Endodermal cell (in vitro differentiated cells): ENCODE results near the gene GKN2. TPM values are rescaled to one million over a fixed set of nuclear protein-coding genes. Genes with fewer than 3 reads are reported as not detected.

ENCODE experiments used
- DNase-seq: peaks from one replicate; pipeline ENCODE4 v3.0.0-alpha.2; 2017
- H3K27ac ChIP-seq: 2 replicates; pipeline ENCODE4 v1.5.1; 2013; ENCODE audit warnings: mild to moderate bottlenecking, low read depth, low read length, moderate library complexity
- H3K27me3 ChIP-seq: 2 replicates; pipeline ENCODE4 v1.6.1; 2013; ENCODE audit warnings: mild to moderate bottlenecking, low read length, moderate library complexity; ENCODE audit not compliant: insufficient read depth, control insufficient read depth, poor library complexity, severe bottlenecking
- H3K36me3 ChIP-seq: 2 replicates; pipeline ENCODE4 v1.7.0; 2013; ENCODE audit warnings: mild to moderate bottlenecking, low read length, moderate library complexity; ENCODE audit not compliant: control insufficient read depth, insufficient read depth
- H3K4me1 ChIP-seq: one replicate; pipeline ENCODE4 v1.7.0; 2013; ENCODE audit warnings: low read length; ENCODE audit not compliant: control insufficient read depth, insufficient read depth
- H3K4me3 ChIP-seq: 2 replicates; pipeline ENCODE4 v1.5.1; 2013; ENCODE audit warnings: mild to moderate bottlenecking, low read length, moderate library complexity
- H3K9ac ChIP-seq: 2 replicates; pipeline ENCODE4 v1.6.1; 2013; ENCODE audit warnings: mild to moderate bottlenecking, low read length, moderate library complexity; ENCODE audit not compliant: poor library complexity, severe bottlenecking; ENCODE audit errors: extremely low read depth
- H3K9me3 ChIP-seq: 2 replicates; pipeline ENCODE4 v1.6.1; 2013; ENCODE audit warnings: mild to moderate bottlenecking, low read length, moderate library complexity; ENCODE audit not compliant: control insufficient read depth
- H3K27ac Mint-ChIP-seq: 2 replicates; pipeline ENCODE4 v1.8.0; 2020; ENCODE audit warnings: mixed read lengths
- H3K27me3 Mint-ChIP-seq: 2 replicates; pipeline ENCODE4 v1.8.0; 2021; ENCODE audit warnings: mild to moderate bottlenecking, mixed read lengths; ENCODE audit not compliant: insufficient read depth
- H3K36me3 Mint-ChIP-seq: 2 replicates; pipeline ENCODE4 v1.8.0; 2020; ENCODE audit warnings: low read depth, mixed read lengths
- H3K4me1 Mint-ChIP-seq: 2 replicates; pipeline ENCODE4 v1.8.0; 2020; ENCODE audit warnings: mixed read lengths
- H3K4me3 Mint-ChIP-seq: 2 replicates; pipeline ENCODE4 v1.8.0; 2020; ENCODE audit warnings: mild to moderate bottlenecking, moderate library complexity, mixed read lengths
- H3K9me3 Mint-ChIP-seq: 2 replicates; pipeline ENCODE4 v1.8.0; 2020; ENCODE audit warnings: mild to moderate bottlenecking, mixed read lengths
- CTCF ChIP-seq: fragments of 200-600 bp; sonication (generic); conservative IDR thresholded peaks from 2 replicates; pipeline ENCODE4 v1.5.0; 2021; ENCODE audit warnings: antibody characterized with exemption, mild to moderate bottlenecking
- WGBS, 2 experiments: methylation state at CpG; one replicate each; pipeline versions ENCODE4 v1.1.5 to v1.1.7; 2013; ENCODE audit warnings: missing lambda C conversion rate in 2 of 2, mixed read lengths in 1 of 2; ENCODE audit not compliant: insufficient coverage in 1 of 2, insufficient read length in 1 of 2; 5-methylcytosine and 5-hydroxymethylcytosine counted together
- total RNA-seq, 2 donors: library from RNA; stranded (reverse); fragmentation: NEBNext Ultra II Directional in 1 of 2; extraction: Animal tissue kit (Norgen Biotek cat#: 25700) in 1 of 2; gene quantifications; 2 replicates in 1 of 2; 3 replicates in 1 of 2; pipeline ENCODE4 v1.2.1, GENCODE V29; 2021

The GKN2 gene
- total RNA-seq, 2 donors from 2014 or later: not detected

GRCh38 chr2:68912732-68913131 lies 40.0 kb downstream of the GKN2 start:
- Histone ChIP-seq H3K36me3 (no peaks in the 10 kb centered on the region), H3K4me3 (no peak overlapping the region), H3K27me3 (no peaks in the 10 kb centered on the region), H3K4me1 (no peaks in the 10 kb centered on the region), H3K9me3 (no peaks in the 10 kb centered on the region), H3K9ac (no peak overlapping the region), H3K27ac (no peak overlapping the region)
- H3K27me3 Mint-ChIP-seq: no peaks in the 10 kb centered on the region
- H3K4me3 Mint-ChIP-seq: no peak overlapping the region
- no peaks in the 10 kb centered on the region for H3K9me3 Mint-ChIP-seq
- H3K36me3 Mint-ChIP-seq: no peaks in the 10 kb centered on the region
- no peak for TF ChIP-seq CTCF
- DNase-seq: no peak
- peaks cover 13% of the 10 kb centered on the region for H3K4me1 Mint-ChIP-seq
- 79 to 80% methylated on average over 2 of the region's 2 CpGs for WGBS, 2 experiments
- H3K27ac Mint-ChIP-seq: no peak overlapping the region

GRCh38 chr2:68912111-68912510 lies 40.6 kb downstream of the GKN2 start:
- Mint-ChIP-seq H3K27ac (no peak overlapping the region), H3K4me1 (peaks cover 13% of the 10 kb centered on the region), H3K9me3 (no peaks in the 10 kb centered on the region), H3K27me3 (no peaks in the 10 kb centered on the region), H3K4me3 (no peak overlapping the region), H3K36me3 (no peaks in the 10 kb centered on the region)
- DNase-seq: no peak
- H3K9me3 ChIP-seq: no peaks in the 10 kb centered on the region
- WGBS, 2 experiments: 92 to 93% methylated on average over 3 of the region's 3 CpGs
- H3K4me1 ChIP-seq: no peaks in the 10 kb centered on the region
- H3K36me3 ChIP-seq: no peaks in the 10 kb centered on the region
- no peak overlapping the region for H3K9ac ChIP-seq
- no peak overlapping the region for H3K4me3 ChIP-seq
- TF ChIP-seq CTCF: peak; percentile 23
- no peak overlapping the region for H3K27ac ChIP-seq
- no peaks in the 10 kb centered on the region for H3K27me3 ChIP-seq

DNA sequence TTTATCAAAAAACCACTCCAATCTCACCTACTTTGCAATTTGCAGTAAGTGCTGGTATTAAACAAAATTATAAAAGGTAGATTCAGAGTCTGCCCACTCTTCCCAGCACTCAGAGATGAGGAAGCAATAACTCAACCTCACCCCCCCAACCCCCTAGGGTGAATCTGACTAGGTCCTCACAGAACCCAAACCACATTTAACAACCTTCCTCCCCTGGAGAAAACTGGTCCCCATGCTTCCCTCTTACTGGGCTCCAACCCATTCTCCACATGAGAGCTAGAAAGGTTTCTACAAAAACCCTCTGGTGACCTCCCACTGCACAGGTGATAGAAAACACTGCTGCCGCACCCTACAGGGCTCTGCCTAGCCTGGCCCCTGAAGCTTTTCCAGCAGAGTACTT lies 41.0 kb downstream of the GKN2 start:
- 98 to 100% methylated on average over 1 of the region's 1 CpG for WGBS, 2 experiments
- Mint-ChIP-seq H3K4me3 (no peak overlapping the region), H3K9me3 (no peaks in the 10 kb centered on the region), H3K36me3 (no peaks in the 10 kb centered on the region), H3K4me1 (peaks cover 13% of the 10 kb centered on the region), H3K27ac (no peak overlapping the region), H3K27me3 (no peaks in the 10 kb centered on the region)
- Histone ChIP-seq H3K4me1 (no peaks in the 10 kb centered on the region), H3K27ac (no peak overlapping the region), H3K9ac (no peak overlapping the region), H3K4me3 (no peak overlapping the region), H3K9me3 (no peaks in the 10 kb centered on the region), H3K27me3 (no peaks in the 10 kb centered on the region), H3K36me3 (no peaks in the 10 kb centered on the region)
- TF ChIP-seq CTCF: no peak
- no peak for DNase-seq
